AG09319 (cell line): ENCODE measurements around the gene PRAME.
"Not testable (repeated sequence)": the region's sequence is repeated elsewhere in the genome, so short reads cannot be mapped to it uniquely, and the experiment has no call there.

Source experiments
- DNase-seq: peaks from one replicate; pipeline ENCODE4 v3.0.0-alpha.2; 2010; ENCODE audit warnings: low read depth; ENCODE audit errors: extremely low read depth
- CTCF ChIP-seq: IDR thresholded peaks from 2 replicates; pipeline ENCODE4 v1.5.1; 2011; ENCODE audit warnings: low read depth, mild to moderate bottlenecking, inconsistent platforms, low read length, moderate library complexity

The PRAME gene

GRCh38 chr22:22558972-22559603 lies at the start of gene PRAME:
Gene PRAME (minus strand): TSS chr22:22559265. CDS start chr22:22556832, 2,433 bp downstream.
- peak; percentile 29 for TF ChIP-seq CTCF
- DNase-seq = no peak

- not testable (repeated sequence) for DNase-seq
Observed at GRCh38 chr22:22608022-22608421, 49.0 kb upstream of the PRAME start.

- no peak for DNase-seq
- TF ChIP-seq CTCF = no peak
Observed at GRCh38 chr22:22605074-22605404, 46.0 kb upstream of the PRAME start.

- no peak for DNase-seq
Observed at GRCh38 chr22:22604326-22605073, 45.4 kb upstream of the PRAME start.

GRCh38 chr22:22603470-22603947 lies 44.4 kb upstream of the PRAME start:
- DNase-seq = no peak
- no peak for TF ChIP-seq CTCF

More at GRCh38 chr22:22604326-22605073, 45.4 kb upstream of the PRAME start:
- TF ChIP-seq CTCF = no peak

GRCh38 chr22:22600531-22601261 lies 41.6 kb upstream of the PRAME start:
- DNase-seq = no peak

GRCh38 chr22:22599248-22599647 lies 40.2 kb upstream of the PRAME start:
- TF ChIP-seq CTCF = no peak
- DNase-seq = no peak

More at GRCh38 chr22:22600531-22601261, 41.6 kb upstream of the PRAME start:
- no peak for TF ChIP-seq CTCF
